GM18519 (cell line): ENCODE results near the gene CSMD2.

Experiments
- ATAC-seq: cut with Tn5 transposase; IDR thresholded peaks from one replicate; pipeline ENCODE4 v1.9.1; 2021; ENCODE audit warnings: mild to moderate bottlenecking, moderate library complexity; ENCODE audit not compliant: unreplicated experiment, low FRiP score

Gene CSMD2

DNA sequence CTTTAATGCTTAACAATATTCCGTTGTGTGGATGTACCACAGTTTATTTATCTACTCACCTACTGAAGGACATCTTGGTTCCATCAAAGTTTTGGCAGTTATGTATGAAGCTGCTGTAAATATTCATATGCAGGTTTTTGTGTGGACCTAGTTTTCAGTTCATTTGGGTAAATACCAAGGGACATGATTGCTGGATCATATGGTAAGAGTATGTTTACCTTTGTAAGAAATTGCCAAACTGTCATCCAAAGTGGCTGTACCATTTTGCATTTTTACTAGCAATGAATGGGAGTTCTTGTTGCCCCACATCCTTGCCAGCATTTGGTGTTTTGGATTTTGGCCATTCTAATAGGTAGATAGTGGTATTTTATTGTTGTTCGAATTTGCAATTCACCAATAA, 682.6 kb downstream of the CSMD2 start:
- ATAC-seq: no peak

DNA sequence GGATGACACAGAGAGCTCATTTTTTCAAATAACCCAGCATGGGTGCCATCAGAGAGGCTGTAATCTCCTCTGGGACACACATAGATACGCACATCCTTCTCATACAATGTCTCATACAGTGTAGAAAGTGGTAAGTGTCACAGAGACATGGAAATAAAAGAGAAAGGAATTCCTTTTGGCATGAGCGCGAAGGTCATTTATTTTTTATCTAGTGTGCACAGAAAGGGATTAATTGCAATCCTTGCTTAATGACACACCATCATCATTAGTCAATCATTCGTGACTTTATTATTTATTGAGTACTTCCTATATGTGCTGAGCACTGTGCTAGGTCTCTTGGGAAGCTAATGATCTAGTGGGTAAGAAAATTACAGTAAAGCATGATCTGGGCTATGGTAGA, 687.6 kb downstream of the CSMD2 start:
- ATAC-seq: no peak

DNA sequence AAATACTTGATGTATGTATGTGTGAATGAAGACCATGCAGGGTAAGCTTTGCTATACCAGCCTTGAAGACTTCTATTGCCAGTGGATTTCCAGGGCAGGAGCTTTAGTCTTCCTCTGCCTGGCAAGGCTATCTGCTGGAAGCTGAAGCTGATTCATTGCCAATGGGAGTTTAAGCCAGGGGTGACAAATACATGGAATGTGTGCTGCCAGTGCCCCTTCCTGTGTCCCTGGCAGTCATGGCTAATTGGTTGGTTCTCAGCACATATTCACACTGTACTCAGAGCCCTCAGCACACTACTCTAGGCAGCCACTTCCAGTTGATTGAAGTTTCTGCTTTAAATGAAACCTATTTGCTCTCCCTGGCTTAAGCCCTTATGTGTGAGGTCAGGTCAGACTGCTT, 691.1 kb downstream of the CSMD2 start:
- no peak for ATAC-seq

GRCh38 chr1:33472269-33472980, 692.6 kb downstream of the CSMD2 start, which contains the start of gene ZSCAN20:
TSS of gene ZSCAN20 (plus strand) at chr1:33472645. CDS start at chr1:33479289, 6,644 bp downstream.
- peak; percentile 74 for ATAC-seq

GRCh38 chr1:33471416-33471815, 693.6 kb downstream of the CSMD2 start:
- ATAC-seq: no peak

- no peak for ATAC-seq
Observed at GRCh38 chr1:33470495-33471012, 694.5 kb downstream of the CSMD2 start.

DNA sequence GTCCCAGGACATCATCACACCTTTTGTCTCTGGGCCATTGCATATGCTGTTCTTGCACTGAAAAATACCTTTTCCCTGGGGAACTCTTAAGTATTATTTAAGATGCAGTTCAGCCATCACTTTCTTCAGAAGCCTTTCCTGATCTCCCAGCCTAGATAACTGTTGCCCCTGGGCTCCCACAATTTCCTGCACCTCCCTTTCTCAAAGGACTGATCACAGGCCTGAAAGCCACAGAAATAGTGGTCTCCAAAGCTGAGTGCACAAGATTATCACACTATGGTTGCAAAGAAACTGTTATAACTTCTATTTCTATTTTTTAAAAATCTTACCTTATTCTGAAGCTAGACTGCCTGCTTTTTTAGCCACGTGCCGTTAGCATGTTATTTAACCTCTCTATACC, 695.3 kb downstream of the CSMD2 start:
- no peak for ATAC-seq

DNA sequence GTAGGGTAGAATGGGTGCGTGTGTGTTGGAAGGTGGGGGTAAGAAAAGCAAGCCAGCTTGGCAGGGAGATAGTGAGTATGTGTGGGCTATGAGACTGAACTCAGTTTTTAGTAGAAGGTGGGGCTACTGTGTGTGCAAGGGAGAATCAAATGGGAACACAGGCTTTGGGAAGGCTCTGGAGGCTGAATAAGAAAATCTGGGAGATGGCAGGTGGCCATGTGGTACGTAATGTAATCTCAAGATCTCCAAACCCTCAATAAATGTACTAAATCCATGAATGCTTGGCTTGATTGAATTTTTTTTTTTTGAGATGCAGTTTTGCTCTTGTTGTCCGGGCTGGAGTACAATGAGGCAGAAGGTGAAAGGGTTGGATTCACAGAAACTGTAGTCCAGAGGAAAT, 696.1 kb downstream of the CSMD2 start:
- ATAC-seq: no peak

DNA sequence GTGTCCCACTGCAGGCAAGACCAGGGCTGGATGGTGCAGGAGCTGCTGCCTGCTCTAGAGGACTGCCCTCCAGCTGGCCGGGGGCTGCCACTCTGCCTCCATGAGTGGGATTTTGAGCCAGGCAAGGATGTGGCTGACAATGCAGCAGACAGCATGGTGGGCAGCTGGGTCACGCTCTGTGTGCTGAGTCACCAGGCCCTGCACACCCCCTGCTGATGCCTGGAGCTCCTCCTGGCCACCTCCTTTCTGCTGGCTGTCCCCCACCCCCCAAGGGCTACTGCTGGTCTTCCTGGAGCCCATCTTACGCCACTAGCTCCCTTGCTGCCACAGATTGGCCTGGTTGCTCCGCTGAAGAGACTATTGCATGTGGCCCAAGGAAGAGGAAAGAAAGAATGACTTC, 696.5 kb downstream of the CSMD2 start:
- no peak for ATAC-seq

- ATAC-seq: no peak
Observed at GRCh38 chr1:33468011-33468410, 697.0 kb downstream of the CSMD2 start.

GRCh38 chr1:33466159-33466558, 698.9 kb downstream of the CSMD2 start:
- no peak for ATAC-seq

DNA sequence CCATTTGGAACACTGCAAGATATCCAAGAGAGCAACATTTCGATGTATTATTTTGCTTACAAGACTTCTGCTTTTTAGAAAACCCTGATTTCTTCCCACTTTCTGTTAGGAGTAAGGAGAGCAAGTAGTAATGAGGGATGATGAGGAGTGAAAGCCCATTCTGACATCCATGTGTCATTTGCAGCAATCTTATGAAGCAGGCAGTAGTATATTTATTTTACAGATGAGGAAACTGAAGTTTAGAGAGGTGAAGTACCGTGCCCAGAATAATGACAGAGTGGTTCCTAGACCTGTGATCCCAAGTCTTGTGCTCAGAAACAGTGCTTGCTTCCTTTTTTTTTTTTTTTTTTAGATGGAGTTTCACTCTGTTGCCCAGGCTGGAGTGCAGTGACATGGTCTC, 699.7 kb downstream of the CSMD2 start:
- no peak for ATAC-seq

DNA sequence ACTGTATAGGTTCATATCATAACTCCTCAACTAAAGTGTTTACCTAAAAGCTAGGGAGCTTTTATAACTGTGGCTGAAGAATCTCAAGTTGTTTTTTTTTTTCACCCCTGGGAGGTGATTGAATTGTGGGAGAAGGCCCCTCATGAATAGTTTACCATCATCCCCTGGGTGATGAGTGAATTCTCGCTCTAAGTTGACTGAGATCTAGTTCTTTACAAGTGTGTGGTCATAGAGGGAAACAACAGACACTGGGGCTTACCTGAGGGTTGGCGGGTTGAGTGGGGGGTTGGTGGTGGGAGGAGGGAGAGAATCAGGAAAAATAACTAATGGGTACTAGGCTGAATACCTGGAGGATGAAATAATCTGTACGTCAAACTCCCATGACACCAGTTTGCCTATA, 700.5 kb downstream of the CSMD2 start:
- no peak for ATAC-seq
